ENCODE results near the gene ELAVL4.

Gene ELAVL4

DNA sequence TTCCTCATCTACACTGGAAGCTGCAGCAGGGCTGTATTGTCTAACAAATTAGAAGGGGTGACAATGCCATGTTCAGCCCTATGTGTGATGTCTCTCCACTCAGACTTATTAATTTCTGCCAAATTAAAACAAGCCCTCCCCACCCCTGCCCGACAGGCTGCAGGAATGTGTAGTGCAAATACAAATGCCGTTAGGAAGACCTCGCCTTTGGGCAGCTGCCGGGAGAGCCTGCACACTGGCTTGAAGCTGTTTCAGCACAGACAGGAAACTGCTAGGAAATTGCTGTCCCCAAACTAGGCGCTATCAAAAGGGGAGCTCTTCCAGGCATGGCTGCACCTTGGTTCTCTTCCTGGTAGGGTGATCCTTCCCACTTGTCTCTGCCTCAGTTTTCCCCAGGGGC, 135.2 kb downstream of the ELAVL4 start:
- no peak for DNase-seq (ENCODE audit: low read depth)
- TF ChIP-seq CTCF (IDR thresholded peaks at IDR 0.05; ENCODE audit: control insufficient read depth, insufficient read depth, low read depth, low read length, missing control alignments), result no peak
- H3K4me3 ChIP-seq (ENCODE audit: control insufficient read depth, low read depth, low read length), result no peak overlapping the region

- no peak for DNase-seq (ENCODE audit: low read depth)
- no peak for TF ChIP-seq CTCF (IDR thresholded peaks at IDR 0.05; ENCODE audit: control insufficient read depth, insufficient read depth, low read depth, low read length, missing control alignments)
- no peak overlapping the region for H3K4me3 ChIP-seq (ENCODE audit: control insufficient read depth, low read depth, low read length)
These were observed 138.1 kb downstream of the ELAVL4 start for GRCh38 chr1:50246869-50247268.

DNA sequence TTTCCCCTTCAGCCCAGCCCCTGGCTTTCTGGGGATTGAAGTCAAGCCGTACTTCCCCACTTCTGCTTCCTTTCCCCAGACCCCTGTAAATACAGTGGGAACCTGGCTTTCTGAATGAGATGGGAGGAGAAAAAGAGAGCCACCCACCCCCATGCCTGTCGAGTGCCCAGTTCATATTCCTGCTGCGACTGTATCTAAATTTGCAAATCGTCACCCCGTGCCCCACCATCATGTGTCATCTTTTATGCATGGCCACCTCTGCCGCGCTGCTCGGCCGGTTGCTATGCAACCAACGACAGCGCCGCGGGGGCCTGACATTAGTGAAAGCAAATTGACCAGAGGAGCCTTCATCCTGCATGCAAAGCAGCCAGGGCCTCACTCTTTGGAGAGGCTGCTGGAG, 143.0 kb downstream of the ELAVL4 start:
- no peak overlapping the region for H3K4me3 ChIP-seq (ENCODE audit: control insufficient read depth, low read depth, low read length)
- TF ChIP-seq CTCF (IDR thresholded peaks at IDR 0.05; ENCODE audit: control insufficient read depth, insufficient read depth, low read depth, low read length, missing control alignments), result no peak
- DNase-seq (ENCODE audit: low read depth), result no peak

DNA sequence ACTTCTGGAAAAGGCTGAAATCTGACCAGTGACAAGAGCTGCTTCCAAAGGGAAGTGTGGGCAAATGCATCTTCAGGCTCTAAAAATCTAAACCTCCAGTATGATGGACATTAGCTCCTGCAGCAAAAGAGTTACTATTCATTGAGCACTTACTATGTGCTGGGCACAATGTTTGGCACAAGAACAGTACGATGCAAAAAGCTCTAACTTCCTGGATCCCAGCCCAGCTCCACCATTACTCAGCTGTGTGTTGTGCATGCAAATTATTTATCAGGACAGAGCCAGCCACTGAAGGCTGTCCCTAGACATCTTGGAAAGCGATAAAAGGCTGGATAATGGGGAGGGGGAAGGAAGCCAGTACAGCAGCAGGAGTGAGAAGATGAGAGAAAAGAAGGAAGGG, 143.5 kb downstream of the ELAVL4 start:
- H3K4me3 ChIP-seq (ENCODE audit: control insufficient read depth, low read depth, low read length), result no peak overlapping the region
- no peak for DNase-seq (ENCODE audit: low read depth)
- no peak for TF ChIP-seq CTCF (IDR thresholded peaks at IDR 0.05; ENCODE audit: control insufficient read depth, insufficient read depth, low read depth, low read length, missing control alignments)

Data from AG09309 (cell line).